Dermis blood vessel endothelial cell (primary cell): ENCODE results near the gene SLC6A3. TPM values are rescaled to one million over a fixed set of nuclear protein-coding genes. Genes with fewer than 3 reads are reported as not detected.
"Not testable (repeated sequence)": the region's sequence is repeated elsewhere in the genome, so short reads cannot be mapped to it uniquely, and the experiment has no call there.

Source experiments
- DNase-seq: peaks from one replicate; pipeline ENCODE4 v3.0.0; 2010
- total RNA-seq: library from RNA; depleted of rRNA; stranded (reverse); fragments of >200 nt; gene quantifications from 2 replicates; pipeline ENCODE4 v1.2.3, GENCODE V29; 2014

The SLC6A3 gene
- total RNA-seq, 1 donor from 2014 or later = not detected

- DNase-seq = no peak
Observed at GRCh38 chr5:1463326-1464095, 18.3 kb upstream of the SLC6A3 start.

DNA sequence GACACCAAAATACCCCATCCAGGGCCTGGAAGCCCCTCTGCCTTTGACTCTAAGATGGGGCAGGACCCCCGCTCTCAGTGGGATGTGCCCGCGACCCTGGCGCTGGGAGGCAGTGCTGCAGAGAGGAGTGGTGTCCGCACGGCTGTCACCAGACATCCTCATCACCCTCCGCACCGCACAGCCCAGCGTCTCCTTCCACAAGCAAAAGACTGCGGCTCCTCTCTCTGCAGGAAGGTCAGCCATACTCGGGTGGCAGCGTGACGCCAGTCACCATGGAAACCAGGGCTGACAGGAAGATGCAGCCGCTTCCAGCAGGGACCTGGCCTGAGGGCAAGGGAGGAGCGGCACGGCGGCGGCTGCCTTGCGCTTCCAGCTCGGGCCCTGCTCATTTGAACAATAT lies 17.1 kb upstream of the SLC6A3 start:
- DNase-seq = no peak

DNA sequence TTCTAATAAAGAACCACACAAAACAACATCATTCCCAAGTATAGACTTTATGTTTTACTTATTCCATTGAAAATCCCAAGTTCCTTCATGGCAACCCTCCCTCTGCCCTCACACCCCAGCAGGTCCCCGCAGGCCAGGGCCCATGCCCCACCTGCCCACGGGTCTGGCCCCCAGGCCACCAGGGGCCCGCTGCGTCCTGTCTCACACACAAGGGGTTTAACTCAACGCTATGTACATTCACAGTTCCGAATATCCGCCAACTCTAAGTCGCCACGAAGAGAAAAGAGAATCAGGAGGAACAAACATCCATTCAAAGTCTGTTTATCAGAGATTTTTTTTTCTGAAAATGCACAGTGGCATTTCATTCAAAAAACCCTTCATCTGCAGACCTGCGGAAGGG lies 16.2 kb upstream of the SLC6A3 start:
- DNase-seq = no peak

- no peak for DNase-seq
Observed at GRCh38 chr5:1460054-1460682, 14.9 kb upstream of the SLC6A3 start.

- not testable (repeated sequence) for DNase-seq
Observed at GRCh38 chr5:1459435-1459834, 14.2 kb upstream of the SLC6A3 start.

GRCh38 chr5:1456110-1456881 lies 11.1 kb upstream of the SLC6A3 start:
- DNase-seq = not testable (repeated sequence)

GRCh38 chr5:1453613-1454012 lies 8.4 kb upstream of the SLC6A3 start:
- no peak for DNase-seq

GRCh38 chr5:1449081-1449630 lies 3.9 kb upstream of the SLC6A3 start:
- no peak for DNase-seq

GRCh38 chr5:1448511-1449011 lies 3.3 kb upstream of the SLC6A3 start:
- DNase-seq = no peak

GRCh38 chr5:1447671-1448361 lies 2.6 kb upstream of the SLC6A3 start:
- no peak for DNase-seq

GRCh38 chr5:1446602-1447343 lies 1.5 kb upstream of the SLC6A3 start:
- DNase-seq = no peak

- no peak for DNase-seq
Observed at GRCh38 chr5:1445689-1446601, 705 bp upstream of the SLC6A3 start.

DNA sequence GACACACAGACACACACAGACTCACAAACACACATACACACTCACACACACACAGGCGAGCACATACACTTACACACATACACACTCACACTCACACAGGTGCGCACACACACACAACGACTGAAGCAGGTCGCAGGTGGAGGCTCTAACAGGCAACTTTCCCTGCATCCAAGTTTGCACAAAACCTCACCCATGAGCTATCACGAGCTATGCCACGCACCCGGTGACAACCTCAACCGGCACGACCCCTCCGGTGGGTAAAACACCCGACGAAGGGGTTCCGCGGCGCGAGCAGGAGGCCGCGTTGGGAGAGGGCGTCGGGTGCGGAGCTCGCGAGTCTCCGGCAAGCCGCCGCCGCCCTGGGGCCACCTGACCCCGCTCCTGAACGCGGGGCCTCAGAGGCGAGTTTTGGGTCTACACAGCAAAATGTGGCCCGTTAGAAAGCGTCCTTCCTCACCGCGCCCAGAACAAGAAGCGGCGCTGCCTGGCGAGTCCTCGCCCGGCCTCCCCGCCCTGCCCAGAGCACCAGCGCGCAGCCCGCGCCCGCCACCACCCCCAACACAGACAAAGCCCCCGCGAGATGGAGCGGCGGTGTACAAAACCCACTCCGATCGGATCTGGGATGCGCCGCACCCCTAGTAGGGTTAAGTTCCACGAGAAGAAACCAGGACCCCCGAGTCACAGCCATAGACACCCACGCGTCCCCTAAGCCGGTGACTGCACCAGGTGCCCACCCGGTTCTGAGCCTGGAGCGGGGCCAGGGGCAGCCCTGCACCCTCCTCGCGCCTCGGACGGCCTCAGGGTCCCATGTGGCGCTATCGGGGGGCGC lies 665 bp downstream of the SLC6A3 start:
- no peak for DNase-seq

DNA sequence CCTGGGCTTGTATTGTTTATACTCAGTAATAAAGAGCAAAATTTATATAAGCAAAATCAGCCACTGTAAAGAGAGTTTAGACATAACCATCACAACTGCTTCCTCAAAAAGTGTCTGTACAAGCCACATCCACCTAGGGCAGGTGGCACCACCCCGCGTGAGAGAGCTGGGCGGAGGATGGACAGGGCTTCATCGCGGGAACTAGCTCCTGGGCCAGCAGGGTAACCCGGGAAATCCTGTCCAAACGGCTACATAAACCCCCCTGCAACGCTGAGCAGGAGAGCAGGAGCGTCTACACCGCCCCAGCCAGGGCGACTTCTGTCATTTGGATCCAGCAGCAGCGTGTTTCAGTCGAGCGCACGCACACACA lies 1.3 kb downstream of the SLC6A3 start:
- DNase-seq = no peak

- DNase-seq = no peak
Observed at GRCh38 chr5:1443171-1443570, 2.1 kb downstream of the SLC6A3 start.

DNA sequence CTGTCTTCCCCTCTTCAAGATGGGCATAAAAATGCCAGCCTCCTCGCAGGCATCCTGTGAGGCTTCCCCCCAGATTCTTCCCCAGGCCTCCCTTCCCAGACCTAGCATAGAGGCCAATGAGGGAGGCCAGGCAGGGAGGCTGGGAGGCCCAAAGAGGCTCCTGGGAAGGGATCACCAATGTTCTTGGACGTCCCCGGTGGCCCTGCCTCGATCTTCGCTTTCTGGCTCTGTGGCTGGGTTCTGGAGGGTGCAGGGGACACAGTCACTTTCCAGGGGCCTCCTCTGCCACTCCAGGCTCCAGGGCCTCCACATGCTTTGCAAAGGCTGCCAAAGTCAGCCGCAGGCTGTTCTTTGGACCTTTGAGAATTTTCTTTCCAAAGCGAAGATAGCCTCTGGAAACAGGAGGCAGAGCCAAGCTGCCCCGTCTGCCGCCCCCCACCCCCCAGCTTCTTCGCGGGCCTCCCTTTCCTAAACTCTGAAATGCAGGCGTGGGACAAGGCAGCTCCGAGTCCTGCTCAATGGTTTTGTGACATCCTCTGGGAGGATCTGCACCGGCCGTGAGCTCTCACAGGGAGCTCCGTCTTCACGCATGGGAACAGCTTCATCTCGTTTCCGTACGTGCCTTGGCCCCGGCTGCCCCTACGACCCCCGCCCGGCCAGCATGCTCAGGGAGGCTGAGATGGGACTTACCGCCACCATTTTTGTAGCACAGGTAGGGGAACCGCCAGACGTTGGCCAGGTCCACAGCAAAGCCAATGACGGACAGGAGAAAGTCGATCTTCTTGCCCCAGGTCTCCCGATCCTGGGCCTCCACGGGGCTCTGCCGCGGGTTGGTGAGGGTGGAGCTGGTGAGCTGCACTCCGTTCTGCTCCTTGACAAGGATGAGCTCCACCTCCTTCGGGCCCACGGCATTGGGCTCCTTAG lies 2.8 kb downstream of the SLC6A3 start:
- DNase-seq = no peak

DNA sequence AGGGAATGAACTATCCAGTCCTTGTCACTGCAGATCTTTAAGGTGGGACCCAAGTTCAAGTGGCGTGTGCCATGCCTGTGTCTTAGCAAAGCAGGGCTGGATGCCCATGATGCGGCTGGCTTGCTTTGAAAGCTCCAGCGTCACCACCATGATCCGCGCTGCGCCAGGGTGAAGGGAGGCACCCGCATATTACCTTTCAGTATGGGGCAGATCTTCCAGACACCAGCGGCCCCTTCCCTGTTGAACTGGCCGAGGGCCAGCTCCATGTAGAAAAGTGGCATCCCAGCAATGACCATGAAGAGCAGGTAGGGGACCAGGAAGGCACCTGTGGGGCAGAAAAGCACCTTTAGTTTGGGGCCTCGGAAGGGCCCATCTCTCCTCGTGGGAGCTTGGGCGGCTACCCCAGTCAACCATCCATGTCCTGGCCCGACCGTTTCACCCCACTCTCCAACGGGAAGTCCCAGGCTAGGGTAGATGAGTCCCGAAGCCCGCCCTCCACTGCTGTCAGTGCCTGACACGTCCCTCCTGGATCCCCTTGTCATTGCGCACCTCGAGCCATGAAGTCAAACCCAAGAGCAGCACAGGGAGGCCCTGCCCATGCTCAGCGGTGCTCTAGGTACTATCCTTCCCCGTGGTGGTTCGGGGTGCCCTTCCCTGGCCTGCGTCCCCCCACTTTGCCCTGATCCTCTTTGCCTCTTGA lies 3.9 kb downstream of the SLC6A3 start:
- no peak for DNase-seq

- DNase-seq = no peak
Observed at GRCh38 chr5:1440098-1440493, 5.1 kb downstream of the SLC6A3 start.
